ENCODE results near the gene RNF103. TPM values are rescaled to one million over a fixed set of nuclear protein-coding genes. Genes with fewer than 3 reads are reported as not detected.

RNF103 gene
- total and polyA plus RNA-seq, 2 of the 13 experiments (the other 11 are each of a cell fraction or from before 2014, with no cell fraction given): 19.8 to 21.1 TPM

DNA sequence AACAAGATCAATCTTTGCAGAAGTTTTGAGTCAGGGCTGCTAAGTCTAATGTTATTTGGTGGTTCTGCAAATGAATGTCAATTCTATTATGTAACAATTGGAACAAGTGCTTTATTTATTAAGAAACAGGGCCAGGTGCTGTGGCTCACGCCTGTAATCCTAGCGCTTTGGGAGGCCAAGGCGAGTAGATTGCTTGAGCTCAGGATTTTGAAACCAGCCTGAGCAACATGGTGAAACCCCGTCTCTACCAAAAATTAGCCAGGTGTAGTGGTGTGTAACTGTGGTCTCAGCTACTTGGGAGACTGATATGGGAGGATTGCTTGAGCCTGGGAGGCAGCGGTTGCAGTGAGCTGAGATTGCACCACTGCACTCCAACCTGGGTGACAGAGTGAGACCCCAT lies 13.2 kb upstream of the RNF103 start:
- intact Hi-C loops (cut with micrococcal nuclease; ENCODE audit: unreplicated experiment) (loop anchor here (5.0 kb wide), 1 partner anchor 35 kb away; no protein-coding TSS in a partner anchor), in situ Hi-C loops (cut with HindIII; ENCODE audit: extremely low pct_ligation_motif_present, low pct_unique_long_range_greater_than_20kb) (loop anchor here (5.0 kb wide), 1 partner anchor 50 kb away; no protein-coding TSS in a partner anchor)
- DNase-seq (ENCODE audit: low spot score): no peak
- POLR2A ChIA-PET: interaction anchor here (1.3 to 1.9 kb wide), 2 partner anchors 12 to 14 kb away, joined by 4 to 9 read pairs; no protein-coding TSS in a partner anchor
- 8% methylated on average over 5 of the region's 5 CpGs for WGBS (ENCODE audit: low lambda C conversion rate)
- peaks cover 7% of the 10 kb centered on the region for H3K9me3 ChIP-seq (ENCODE audit: low read length)
- H3K9ac ChIP-seq (ENCODE audit: insufficient read depth, low read depth, low read length): peak overlapping the region; percentile 24; the same call in 1 of the 2 replicates
- CTCF ChIA-PET (ENCODE audit: low intra/inter-chr PET ratio, low total read pairs): no interaction called here
- H3K4me3 ChIP-seq (replicated peaks in 1 of 3; ENCODE audit: insufficient read depth in 1 of 3, low read depth in 2 of 3, low read length in 3 of 3): peak overlapping the region in 2 of 3 experiments; percentile 26 to 43; a peak in 3 of 6 replicates
- H3K27me3 ChIP-seq (ENCODE audit: control insufficient read depth in 1 of 2, insufficient read depth in 2 of 2, low read length in 2 of 2): no peaks in the 10 kb centered on the region
- peak; percentile 43 for FAIRE-seq
- no TSS peak for BruUV-seq (replicated peaks)
- H3K4me2 ChIP-seq (ENCODE audit: low read depth, low read length): peak overlapping the region; percentile 72
- no peaks in the 10 kb centered on the region for H4K20me1 ChIP-seq (ENCODE audit: insufficient read depth, low read length)
- peak overlapping the region; percentile 78 for H3K27ac ChIP-seq (ENCODE audit: extremely low read length, insufficient read depth, low read length)
- H2AFZ ChIP-seq (ENCODE audit: low read length): peak overlapping the region; percentile 58
- peaks cover 57% of the 10 kb centered on the region for H3K4me1 ChIP-seq (ENCODE audit: insufficient read depth, low read length)
- ATAC-seq: peak; percentile 38
- H3K79me2 ChIP-seq (ENCODE audit: insufficient read depth, low read length): no peaks in the 10 kb centered on the region
- no peaks in the 10 kb centered on the region for H3K36me3 ChIP-seq (replicated peaks in 1 of 2; ENCODE audit: control insufficient read depth in 1 of 2, insufficient read depth in 2 of 2, low read length in 2 of 2)
- TF ChIP-seq, protein P1, sequence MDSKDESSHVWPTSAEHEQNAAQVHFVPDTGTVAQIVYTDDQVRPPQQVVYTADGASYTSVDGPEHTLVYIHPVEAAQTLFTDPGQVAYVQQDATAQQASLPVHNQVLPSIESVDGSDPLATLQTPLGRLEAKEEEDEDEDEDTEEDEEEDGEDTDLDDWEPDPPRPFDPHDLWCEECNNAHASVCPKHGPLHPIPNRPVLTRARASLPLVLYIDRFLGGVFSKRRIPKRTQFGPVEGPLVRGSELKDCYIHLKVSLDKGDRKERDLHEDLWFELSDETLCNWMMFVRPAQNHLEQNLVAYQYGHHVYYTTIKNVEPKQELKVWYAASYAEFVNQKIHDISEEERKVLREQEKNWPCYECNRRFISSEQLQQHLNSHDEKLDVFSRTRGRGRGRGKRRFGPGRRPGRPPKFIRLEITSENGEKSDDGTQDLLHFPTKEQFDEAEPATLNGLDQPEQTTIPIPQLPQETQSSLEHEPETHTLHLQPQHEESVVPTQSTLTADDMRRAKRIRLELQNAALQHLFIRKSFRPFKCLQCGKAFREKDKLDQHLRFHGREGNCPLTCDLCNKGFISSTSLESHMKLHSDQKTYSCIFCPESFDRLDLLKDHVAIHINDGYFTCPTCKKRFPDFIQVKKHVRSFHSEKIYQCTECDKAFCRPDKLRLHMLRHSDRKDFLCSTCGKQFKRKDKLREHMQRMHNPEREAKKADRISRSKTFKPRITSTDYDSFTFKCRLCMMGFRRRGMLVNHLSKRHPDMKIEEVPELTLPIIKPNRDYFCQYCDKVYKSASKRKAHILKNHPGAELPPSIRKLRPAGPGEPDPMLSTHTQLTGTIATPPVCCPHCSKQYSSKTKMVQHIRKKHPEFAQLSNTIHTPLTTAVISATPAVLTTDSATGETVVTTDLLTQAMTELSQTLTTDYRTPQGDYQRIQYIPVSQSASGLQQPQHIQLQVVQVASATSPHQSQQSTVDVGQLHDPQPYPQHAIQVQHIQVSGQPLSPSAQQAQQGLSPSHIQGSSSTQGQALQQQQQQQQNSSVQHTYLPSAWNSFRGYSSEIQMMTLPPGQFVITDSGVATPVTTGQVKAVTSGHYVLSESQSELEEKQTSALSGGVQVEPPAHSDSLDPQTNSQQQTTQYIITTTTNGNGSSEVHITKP (CRISPR knock-in tag; IDR thresholded peaks at IDR 0.05; ENCODE audit: low read depth): no peak
- TF ChIP-seq MXD4 (CRISPR knock-in tag; IDR thresholded peaks at IDR 0.05) (0 out of 2 replicates have a peak, but pooled peaks have one; percentile 23), ZNF512B (CRISPR knock-in tag; IDR thresholded peaks at IDR 0.05; ENCODE audit: borderline replicate concordance) (0 out of 2 replicates have a peak, but pooled peaks have one; percentile 54), ZMYM3 (CRISPR knock-in tag; IDR thresholded peaks at IDR 0.05) (peak; percentile 49; the same call in 1 of the 2 replicates), NONO (IDR thresholded peaks at IDR 0.05) (no peak), NONO (CRISPR knock-in tag; conservative IDR thresholded peaks at IDR 0.05) (no peak), CC2D1A (CRISPR knock-in tag; IDR thresholded peaks at IDR 0.05) (no peak), ZMAT3 (CRISPR knock-in tag; conservative IDR thresholded peaks at IDR 0.05) (0 out of 2 replicates have a peak, but pooled peaks have one; percentile 7), AHR (CRISPR knock-in tag; IDR thresholded peaks at IDR 0.05) (0 out of 2 replicates have a peak, but pooled peaks have one; percentile 35), ZBTB38 (CRISPR knock-in tag; IDR thresholded peaks at IDR 0.05) (peak; percentile 42; the same call in 1 of the 2 replicates), ZNF44 (CRISPR knock-in tag; IDR thresholded peaks at IDR 0.05) (no peak), RFX5 (IDR thresholded peaks at IDR 0.05; ENCODE audit: low read depth, low read length) (no peak), MLXIP (CRISPR knock-in tag; IDR thresholded peaks at IDR 0.05; ENCODE audit: borderline replicate concordance) (no peak), SKI (IDR thresholded peaks at IDR 0.05; ENCODE audit: partially characterized antibody) (no peak), CREB1 (IDR thresholded peaks at IDR 0.05) (no peak), CREB1 (CRISPR knock-in tag; IDR thresholded peaks at IDR 0.05) (0 out of 2 replicates have a peak, but pooled peaks have one; percentile 28)

All from HepG2 (cell line).